Measurements from ENCODE around the gene SYNJ1.
A peak's percentile ranks its signal among the peaks of the same experiment; 100 is the strongest.
"Not testable (repeated sequence)": the region's sequence is repeated elsewhere in the genome, so short reads cannot be mapped to it uniquely, and the experiment has no call there.

SYNJ1 gene

GRCh38 chr21:32733356-32733755, 5.5 kb upstream of the SYNJ1 start:
- DNase-seq: no peak

- no peak for DNase-seq
Measured at GRCh38 chr21:32732544-32732943, 4.7 kb upstream of the SYNJ1 start.

- no peak for DNase-seq
Measured at GRCh38 chr21:32728848-32729247, 1.0 kb upstream of the SYNJ1 start.

- DNase-seq: no peak
Measured at GRCh38 chr21:32728456-32728839, 635 bp upstream of the SYNJ1 start.

GRCh38 chr21:32726839-32727686, 750 bp downstream of the SYNJ1 start:
- DNase-seq: peak; percentile 41

- DNase-seq: no peak
Measured at GRCh38 chr21:32719085-32719484, 8.7 kb downstream of the SYNJ1 start.

GRCh38 chr21:32717851-32718316, 9.9 kb downstream of the SYNJ1 start:
- no peak for DNase-seq

- DNase-seq: no peak
Measured at GRCh38 chr21:32716486-32716885, 11.3 kb downstream of the SYNJ1 start.

DNA sequence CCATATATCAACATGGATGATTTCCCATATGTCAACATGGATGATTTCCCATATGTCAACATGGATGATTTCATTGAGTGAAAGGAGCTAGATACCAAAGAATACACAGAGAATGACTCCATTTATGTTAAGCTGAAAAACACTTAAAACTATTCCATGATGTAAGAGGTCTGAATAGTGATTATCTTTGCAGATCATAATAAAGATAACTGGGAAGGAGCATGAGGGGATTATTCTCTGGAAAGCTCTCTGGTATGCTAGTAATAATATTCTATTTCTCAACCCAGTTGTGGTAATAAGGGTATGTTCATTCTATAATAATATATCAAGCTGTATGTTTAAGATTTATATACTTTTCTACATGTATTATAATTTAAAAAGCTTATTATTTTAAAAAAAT, 14.1 kb downstream of the SYNJ1 start:
- DNase-seq: no peak

- no peak for DNase-seq
Measured at GRCh38 chr21:32712641-32713040, 15.2 kb downstream of the SYNJ1 start.

DNA sequence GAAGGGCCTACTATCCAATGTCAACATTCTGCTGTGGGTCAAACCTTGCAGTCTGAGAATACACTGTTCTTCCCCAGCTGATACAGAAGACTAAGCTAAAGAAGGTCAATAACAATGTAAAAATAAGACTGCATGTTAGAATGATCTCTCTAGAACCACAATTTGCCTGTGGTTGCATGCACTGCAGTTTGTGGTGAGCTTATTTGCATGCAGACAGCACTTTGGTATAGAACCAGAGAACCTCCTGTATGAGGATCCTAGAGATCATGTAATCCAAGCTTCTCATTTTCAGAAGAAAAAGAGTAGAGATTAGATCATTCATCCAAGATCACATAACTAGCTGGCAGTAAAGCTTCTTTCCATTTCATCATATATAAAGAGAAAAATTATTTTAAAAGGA, 15.8 kb downstream of the SYNJ1 start:
- peak; percentile 2 for DNase-seq

DNA sequence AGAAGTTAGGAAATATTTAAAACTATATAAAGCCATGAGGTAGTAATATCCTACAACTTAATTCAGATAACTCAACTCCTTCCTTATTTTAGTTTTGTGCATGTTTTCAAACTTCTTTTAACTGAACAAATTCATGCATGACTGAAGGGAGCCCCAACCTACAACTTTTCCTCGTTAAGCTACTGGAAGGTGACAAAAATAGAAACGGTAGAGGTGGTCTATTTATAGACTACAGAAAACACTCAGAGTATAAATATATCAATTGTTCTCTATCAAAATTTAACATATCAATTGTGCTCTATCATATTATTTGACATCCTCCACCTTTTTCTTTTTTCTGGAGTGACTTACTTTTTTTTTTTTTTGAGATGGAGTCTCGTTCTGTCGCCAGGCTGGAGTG, 16.8 kb downstream of the SYNJ1 start:
- DNase-seq: no peak

- DNase-seq: no peak
Measured at GRCh38 chr21:32710069-32710784, 17.6 kb downstream of the SYNJ1 start.

DNA sequence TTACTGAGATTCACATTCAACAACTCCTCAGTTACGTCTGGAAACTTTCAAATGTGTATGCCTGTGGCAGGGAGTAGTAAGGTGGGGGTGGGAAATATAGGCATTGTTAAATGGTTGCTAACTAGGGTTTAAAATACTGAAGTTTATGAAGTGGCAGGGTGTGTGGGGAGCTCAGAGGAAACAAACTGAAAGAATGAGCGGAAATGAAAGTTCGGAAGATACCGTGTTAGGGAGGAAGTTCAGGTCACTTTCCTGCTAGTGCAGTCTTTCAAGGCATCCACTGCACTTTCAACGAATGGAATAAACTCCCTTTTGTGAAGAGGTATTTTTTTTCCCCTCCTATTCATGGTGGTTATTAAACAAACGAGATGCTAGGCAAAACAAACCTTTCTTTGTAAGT, 19.7 kb downstream of the SYNJ1 start:
- no peak for DNase-seq

DNA sequence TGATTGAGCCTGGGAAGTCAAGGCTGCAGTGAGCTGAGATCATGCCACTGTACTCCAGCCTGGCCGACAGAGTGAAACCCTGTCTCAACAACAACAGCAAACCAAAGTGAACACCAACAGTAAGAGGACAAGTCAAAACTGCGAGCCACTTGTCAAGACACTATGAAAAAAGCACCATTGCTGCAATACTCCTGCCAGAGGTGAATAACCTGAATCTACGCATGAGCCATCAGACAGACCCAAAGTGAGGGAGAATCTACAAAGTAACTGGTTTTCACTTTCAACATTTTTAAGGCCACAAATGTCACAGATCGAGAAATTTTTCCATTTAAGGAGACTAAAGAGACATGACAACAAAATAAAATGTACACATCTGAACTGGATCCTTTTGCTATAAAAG, 21.9 kb downstream of the SYNJ1 start:
- DNase-seq: no peak

DNA sequence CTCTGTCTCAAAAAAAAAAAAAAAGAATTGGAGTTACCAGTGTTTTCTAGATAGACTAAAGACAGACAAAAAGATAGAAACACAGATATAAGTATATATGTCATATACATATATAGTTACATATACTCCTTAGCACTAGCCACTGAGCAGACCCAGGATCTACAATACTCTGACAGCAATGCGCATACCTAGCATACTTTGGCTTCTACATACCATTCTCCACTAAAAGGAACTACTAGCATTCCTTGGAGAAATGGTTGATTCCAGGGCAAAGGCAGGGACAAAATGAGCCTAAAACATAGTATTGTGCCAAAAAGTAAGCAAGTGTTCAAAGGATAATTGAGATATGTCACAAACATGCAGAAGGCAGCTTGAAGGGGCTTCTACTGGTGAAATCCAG, 22.7 kb downstream of the SYNJ1 start:
- DNase-seq: no peak

- no peak for DNase-seq
Measured at GRCh38 chr21:32702702-32703101, 25.1 kb downstream of the SYNJ1 start.

- no peak for DNase-seq
Measured at GRCh38 chr21:32698971-32699693, 28.7 kb downstream of the SYNJ1 start.

GRCh38 chr21:32698286-32698685, 29.5 kb downstream of the SYNJ1 start:
- DNase-seq: no peak

- DNase-seq: not testable (repeated sequence)
Measured at GRCh38 chr21:32695482-32695881, 32.3 kb downstream of the SYNJ1 start.

DNA sequence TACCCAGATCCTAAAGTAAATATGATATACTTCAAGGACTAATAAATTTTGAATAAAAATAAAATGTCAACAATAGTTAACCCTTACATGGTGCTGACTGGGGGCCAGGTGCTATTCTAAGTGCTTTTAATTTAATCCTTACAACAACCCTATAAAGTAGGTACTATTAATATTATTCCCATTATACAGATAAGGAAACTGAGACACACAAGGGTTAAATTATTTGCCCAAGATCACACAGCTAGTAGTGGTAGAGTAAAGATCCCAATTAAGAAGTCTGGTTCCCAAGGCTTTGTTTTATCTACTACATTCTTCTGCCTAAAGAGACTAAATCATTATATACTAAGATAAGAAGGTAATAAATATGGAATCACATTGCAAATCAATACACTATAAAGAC, 34.2 kb downstream of the SYNJ1 start:
- no peak for DNase-seq

DNA sequence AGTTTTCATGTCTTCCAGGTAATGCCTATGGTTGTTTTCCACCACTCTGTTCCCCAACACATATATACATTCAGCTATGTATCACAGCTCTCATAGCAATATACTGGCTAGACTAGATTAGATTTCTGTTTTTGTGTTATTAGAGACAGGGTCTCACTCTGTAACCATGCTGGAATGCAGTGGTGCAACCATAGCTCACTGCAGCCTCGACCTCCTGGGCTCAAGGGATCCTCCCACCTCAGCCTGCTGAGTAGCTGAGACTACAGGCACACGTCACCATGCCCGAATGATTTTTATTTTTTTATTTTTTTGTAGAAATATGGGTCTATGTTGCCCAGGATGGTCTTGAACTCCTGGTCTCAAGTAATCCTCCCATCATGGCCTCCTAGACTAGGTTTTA, 37.7 kb downstream of the SYNJ1 start:
- no peak for DNase-seq

DNA sequence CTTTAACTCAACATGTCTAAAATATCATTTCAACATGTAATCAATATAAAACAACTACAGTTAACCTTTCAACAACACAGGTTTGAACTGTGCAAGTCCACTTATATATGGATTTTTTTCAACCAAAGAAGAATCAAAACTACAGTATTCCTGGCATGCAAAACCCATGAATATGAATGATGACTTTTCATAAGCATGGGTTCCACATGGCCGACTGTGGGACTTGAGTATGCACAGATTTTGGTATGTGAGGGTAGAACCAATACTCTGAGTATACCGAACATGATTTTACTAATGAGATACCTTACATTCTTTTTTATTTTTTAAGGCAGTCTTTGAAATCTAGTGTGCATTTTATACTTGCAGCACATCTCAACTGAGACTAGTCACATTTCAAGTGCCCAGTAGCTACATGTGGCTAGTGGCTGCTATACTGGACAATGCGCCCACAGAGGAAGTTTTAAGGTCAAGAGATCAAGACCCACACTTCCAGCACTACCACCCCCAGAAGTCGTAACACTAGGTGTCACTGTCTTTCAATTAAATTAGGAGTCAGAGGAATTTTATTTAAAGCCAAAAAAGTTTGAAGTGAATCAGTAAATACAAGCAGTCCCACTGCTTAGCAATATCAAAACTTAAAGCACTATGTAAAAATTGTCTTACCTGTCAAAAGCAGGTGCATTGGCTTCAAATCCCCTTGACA, 40.0 kb downstream of the SYNJ1 start:
- no peak for DNase-seq
